Fibroblast of mammary gland (primary cell): ENCODE results near the gene LBHD2.

ENCODE experiments used
- DNase-seq: peaks from one replicate; pipeline ENCODE4 v3.0.0-alpha.2; 2010; ENCODE audit warnings: low read depth
- H3K4me3 ChIP-seq: 2 replicates; pipeline ENCODE4 v1.5.1; 2011; ENCODE audit warnings: low read depth, mild to moderate bottlenecking, low read length, moderate library complexity; ENCODE audit not compliant: control insufficient read depth
- TF ChIP-seq, protein P1 (sequence below): conservative IDR thresholded peaks from 2 replicates; pipeline ENCODE4 v1.5.1; 2011; ENCODE audit warnings: low read depth, low read length, inconsistent platforms; ENCODE audit not compliant: control insufficient read depth, insufficient read depth

LBHD2 gene

GRCh38 chr14:103055695-103056094, 28.3 kb upstream of the LBHD2 start:
- peak; percentile 68 for DNase-seq
- peak overlapping the region; percentile 88 for H3K4me3 ChIP-seq
- TF ChIP-seq, protein P1, sequence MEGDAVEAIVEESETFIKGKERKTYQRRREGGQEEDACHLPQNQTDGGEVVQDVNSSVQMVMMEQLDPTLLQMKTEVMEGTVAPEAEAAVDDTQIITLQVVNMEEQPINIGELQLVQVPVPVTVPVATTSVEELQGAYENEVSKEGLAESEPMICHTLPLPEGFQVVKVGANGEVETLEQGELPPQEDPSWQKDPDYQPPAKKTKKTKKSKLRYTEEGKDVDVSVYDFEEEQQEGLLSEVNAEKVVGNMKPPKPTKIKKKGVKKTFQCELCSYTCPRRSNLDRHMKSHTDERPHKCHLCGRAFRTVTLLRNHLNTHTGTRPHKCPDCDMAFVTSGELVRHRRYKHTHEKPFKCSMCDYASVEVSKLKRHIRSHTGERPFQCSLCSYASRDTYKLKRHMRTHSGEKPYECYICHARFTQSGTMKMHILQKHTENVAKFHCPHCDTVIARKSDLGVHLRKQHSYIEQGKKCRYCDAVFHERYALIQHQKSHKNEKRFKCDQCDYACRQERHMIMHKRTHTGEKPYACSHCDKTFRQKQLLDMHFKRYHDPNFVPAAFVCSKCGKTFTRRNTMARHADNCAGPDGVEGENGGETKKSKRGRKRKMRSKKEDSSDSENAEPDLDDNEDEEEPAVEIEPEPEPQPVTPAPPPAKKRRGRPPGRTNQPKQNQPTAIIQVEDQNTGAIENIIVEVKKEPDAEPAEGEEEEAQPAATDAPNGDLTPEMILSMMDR = no peak

- peak; percentile 72 for DNase-seq
- TF ChIP-seq, protein P1 = no peak
- peak overlapping the region; percentile 88 for H3K4me3 ChIP-seq
Measured at GRCh38 chr14:103056322-103057027, 27.5 kb upstream of the LBHD2 start.

DNA sequence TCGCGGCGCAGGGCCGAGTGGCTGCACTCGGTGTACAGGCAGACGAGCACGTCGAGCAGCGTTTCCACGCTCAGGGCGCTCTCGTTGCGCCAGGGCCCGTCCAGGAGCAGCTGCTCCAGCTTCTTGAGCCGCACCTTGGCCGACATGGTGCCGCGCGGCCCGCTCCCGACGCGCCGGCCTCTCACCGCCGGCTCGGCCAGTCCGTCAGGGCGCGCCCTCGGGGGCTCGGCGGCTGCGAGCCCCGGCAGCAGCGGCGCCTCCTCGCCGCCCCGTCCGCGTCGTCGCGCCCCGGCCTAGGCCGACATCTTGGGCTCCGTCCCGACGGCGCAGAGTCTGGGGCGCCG, 27.0 kb upstream of the LBHD2 start:
- DNase-seq = no peak
- TF ChIP-seq, protein P1 = no peak
- peak overlapping the region; percentile 88 for H3K4me3 ChIP-seq

DNA sequence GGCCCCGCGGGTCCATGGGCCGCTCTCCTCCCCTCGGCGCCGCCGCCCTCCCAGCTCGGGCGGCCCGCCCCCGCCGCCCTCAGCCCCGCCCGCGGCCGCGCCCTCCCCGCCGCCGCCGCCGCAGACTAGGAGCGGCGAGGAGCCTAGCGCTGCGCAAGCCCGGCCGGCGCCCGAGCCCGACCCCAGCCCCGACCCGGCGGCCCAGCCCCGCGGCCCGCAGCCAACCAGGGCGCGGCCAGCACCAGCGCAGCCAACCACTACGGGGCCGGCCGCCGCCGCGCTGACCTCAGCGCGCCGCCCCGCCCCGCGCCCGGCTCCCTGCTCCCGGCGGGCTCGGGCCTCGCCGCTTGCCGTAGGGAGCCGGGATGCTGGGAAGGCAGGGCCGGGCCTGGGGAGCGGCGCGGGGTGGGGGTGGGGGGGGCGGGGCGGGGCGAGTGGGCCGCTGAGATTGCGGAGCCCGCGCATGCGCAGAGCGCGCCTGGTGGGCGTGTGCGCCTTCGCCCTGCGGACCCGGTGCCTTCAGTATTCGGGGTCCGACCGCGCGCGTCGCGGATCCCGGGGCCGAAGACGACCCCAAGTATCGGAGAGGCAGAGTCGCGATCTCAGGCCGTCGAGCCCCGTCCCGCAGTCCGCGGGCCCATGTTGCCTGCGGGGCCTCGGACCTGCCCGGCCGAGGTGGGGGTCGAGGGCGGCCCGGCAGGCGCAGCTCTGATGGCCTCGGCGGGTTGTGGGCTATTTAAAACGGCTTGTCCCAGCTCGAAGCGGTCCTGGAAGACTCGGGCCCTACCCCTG, 26.4 kb upstream of the LBHD2 start, which contains the start of gene CDC42BPB:
Gene CDC42BPB (minus strand): TSS at position 178 of the 792 bp plus-strand sequence. CDS start 376 bp downstream, outside the sequence.
- TF ChIP-seq, protein P1 = no peak
- DNase-seq = peak; percentile 84
- H3K4me3 ChIP-seq = peak within 1 kb of the TSS; percentile 88

- DNase-seq = no peak
- H3K4me3 ChIP-seq = peak overlapping the region; percentile 76
- TF ChIP-seq, protein P1 = no peak
Measured at GRCh38 chr14:103058164-103059055, 25.6 kb upstream of the LBHD2 start.

DNA sequence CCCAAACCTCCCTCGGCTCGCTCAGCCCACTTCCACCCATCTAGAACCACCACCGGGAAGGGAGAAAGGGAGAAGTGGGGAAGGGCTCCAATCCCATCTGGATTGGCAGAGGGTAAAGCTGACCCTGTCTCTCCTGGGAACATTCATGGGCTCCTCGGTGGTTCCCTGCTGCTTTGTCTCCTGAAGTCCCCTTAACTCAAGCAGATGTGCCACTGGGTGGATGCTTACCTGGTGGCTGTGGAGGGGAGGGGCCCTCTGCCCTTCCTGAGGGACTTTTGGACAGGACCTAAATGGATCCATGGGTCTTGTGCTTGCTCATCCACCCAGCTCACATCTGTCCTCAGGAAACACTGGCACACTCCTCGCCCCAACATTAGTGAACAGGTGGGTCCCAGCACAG, 24.5 kb upstream of the LBHD2 start:
- H3K4me3 ChIP-seq = no peak overlapping the region
- TF ChIP-seq, protein P1 = no peak

More for the DNA sequence above, 24.5 kb upstream of the LBHD2 start:
- DNase-seq = no peak
